H1 (cell line): ENCODE results near the gene SUPT4H1. TPM values are rescaled to one million over a fixed set of nuclear protein-coding genes. Genes with fewer than 3 reads are reported as not detected.

Experiments
- BACH1 ChIP-seq: IDR thresholded peaks from 2 replicates; pipeline ENCODE4 v1.6.1; 2012; ENCODE audit warnings: low read length, improper control_type of control experiment
- CHD7 ChIP-seq: fragments of 300-600 bp; sonication (generic); IDR thresholded peaks from 2 replicates; pipeline ENCODE4 v1.7.1; 2012; ENCODE audit warnings: low read length, moderate library complexity, mild to moderate bottlenecking, inconsistent platforms; ENCODE audit not compliant: insufficient replicate concordance
- RBBP5 ChIP-seq: IDR thresholded peaks from 2 replicates; pipeline ENCODE4 v1.7.1; 2012; ENCODE audit warnings: low read depth, mild to moderate bottlenecking, inconsistent platforms, low read length, moderate library complexity, borderline replicate concordance
- SRF ChIP-seq: IDR thresholded peaks from 2 replicates; pipeline ENCODE4 v1.6.1; 2011; ENCODE audit warnings: mild to moderate bottlenecking, low read depth, low read length, moderate library complexity
- polyA plus RNA-seq, 7 experiments: library from polyadenylated mRNA; depleted of rRNA in 3 of 7; stranded (reverse) in 5 of 7; unstranded in 2 of 7; fragments of >200 nt in 5 of 7; fragments of 200-250 nt in 2 of 7; gene quantifications; 1 replicate in 5 of 7; 2 replicates in 1 of 7; 4 replicates in 1 of 7; pipeline versions ENCODE4 v1.2.1 to v1.2.3, GENCODE V29; 2011 to 2013; ENCODE audit warnings: missing spikeins in 2 of 7, mixed read lengths in 2 of 7
- total RNA-seq: library from RNA; stranded (reverse); fragmentation: NEBNext Ultra II Directional; extraction: Animal tissue kit (Norgen Biotek cat#: 25700); gene quantifications from 2 replicates; pipeline ENCODE4 v1.2.1, GENCODE V29; 2021

The SUPT4H1 gene
- total and polyA plus RNA-seq, 2 of the 8 experiments (the other 6 are each of a cell fraction or from before 2014, with no cell fraction given): 112 to 143 TPM

DNA sequence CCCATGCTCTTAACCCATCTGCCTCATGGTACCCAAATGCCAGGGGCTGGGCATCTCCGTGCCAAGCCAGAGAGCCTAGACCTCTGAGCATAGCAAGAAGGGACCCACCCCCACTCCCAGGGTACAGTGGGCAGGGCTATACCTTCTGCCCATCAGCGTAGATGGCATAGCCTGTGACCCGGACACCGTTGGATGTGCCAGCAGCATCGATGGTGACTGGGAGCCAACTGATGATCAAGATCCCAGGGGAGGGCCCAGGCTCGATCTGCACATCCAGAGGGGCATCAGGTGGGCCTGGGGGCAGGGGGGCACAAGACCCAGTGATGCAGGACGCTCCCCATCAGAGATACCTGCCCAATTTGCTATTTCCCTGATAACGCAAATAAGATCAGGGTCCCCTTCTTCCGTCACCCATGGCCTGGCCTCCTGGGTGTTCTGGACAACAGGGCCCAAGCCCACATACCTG is 40.5 kb downstream of the SUPT4H1 start (continued):
- TF ChIP-seq CHD7 (no peak), RBBP5 (no peak), BACH1 (no peak), SRF (no peak)
